ENCODE data around the gene PJA1. TPM values are rescaled to one million over a fixed set of nuclear protein-coding genes. Genes with fewer than 3 reads are reported as not detected.
A peak's percentile ranks its signal among the peaks of the same experiment; 100 is the strongest.

PJA1 gene
- total RNA-seq, 1 donor from 2014 or later: 13.0 TPM

DNA sequence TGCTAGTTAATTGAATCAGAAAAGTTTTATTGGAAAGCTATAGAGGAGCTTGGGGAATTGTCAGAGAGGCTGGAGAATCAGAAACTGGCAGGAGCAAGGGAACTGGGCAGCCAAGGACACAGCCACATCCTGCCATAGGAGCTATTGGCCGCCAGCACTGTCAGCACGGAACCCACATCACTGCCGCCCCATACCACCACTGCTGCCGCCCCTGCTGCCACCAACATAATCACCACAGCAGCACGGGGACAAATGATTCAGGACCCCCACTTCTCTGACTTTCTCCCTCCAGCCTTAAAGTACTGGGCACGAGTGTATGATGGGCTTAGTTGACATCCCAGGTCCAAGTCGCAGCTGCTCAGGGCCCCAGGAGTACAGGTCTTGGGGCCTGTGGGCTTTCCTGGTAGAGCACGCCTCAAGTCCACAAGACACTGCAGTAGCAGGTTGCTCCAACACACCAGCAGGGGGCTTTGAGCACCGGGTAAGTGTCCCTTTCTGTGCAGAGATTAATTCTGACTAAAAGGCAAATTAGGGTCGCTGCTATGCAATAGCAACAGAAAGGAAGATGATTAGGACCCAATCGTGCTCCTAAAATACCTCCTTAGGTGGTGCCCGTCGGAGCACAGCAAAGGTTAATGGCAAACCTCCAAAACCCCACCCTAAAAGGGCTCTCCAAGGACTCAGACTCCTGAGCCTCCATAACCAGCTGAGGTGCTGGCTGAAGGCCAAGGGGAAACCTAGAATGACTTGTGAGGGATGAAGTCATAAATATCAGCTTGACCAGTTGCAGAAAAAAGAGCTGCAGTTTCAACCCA lies 6.9 kb downstream of the PJA1 start:
- Histone ChIP-seq H3K9me3 (no peaks in the 10 kb centered on the region), H3K36me3 (no peaks in the 10 kb centered on the region), H3K4me1 (peaks cover 10% of the 10 kb centered on the region), H3K27ac (no peak overlapping the region), H3K4me3 (no peak overlapping the region), H3K27me3 (no peaks in the 10 kb centered on the region)
- intact Hi-C loops (cut with DNase I): no loop called here
- peak; percentile 80 to 91 for DNase-seq (ENCODE audit: extremely low spot score in 2 of 2)
- TF ChIP-seq POLR2A (IDR thresholded peaks at IDR 0.05): no peak
- TF ChIP-seq, protein P1, sequence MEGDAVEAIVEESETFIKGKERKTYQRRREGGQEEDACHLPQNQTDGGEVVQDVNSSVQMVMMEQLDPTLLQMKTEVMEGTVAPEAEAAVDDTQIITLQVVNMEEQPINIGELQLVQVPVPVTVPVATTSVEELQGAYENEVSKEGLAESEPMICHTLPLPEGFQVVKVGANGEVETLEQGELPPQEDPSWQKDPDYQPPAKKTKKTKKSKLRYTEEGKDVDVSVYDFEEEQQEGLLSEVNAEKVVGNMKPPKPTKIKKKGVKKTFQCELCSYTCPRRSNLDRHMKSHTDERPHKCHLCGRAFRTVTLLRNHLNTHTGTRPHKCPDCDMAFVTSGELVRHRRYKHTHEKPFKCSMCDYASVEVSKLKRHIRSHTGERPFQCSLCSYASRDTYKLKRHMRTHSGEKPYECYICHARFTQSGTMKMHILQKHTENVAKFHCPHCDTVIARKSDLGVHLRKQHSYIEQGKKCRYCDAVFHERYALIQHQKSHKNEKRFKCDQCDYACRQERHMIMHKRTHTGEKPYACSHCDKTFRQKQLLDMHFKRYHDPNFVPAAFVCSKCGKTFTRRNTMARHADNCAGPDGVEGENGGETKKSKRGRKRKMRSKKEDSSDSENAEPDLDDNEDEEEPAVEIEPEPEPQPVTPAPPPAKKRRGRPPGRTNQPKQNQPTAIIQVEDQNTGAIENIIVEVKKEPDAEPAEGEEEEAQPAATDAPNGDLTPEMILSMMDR (IDR thresholded peaks at IDR 0.05): peak in 1 of 3 experiments; percentile 34

DNA sequence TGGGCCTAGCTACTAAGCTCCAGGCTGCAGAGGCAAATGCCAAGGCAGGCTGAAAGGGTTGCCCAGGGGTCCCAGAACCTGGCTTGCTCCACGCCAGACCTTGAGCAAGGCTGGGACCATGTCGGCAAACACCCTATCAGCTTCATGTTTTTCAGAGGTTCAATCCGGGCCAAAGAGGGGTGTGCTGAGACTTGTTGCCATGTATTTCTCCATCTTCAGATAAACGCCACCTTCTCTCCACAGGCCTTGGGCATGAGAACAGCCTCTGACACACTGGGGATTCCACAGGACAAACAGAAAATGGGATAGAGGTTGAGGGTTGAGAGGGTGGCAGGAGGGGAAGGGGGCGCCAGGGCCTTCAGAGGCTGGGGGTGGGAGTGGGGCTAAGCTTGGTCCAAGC lies 8.6 kb downstream of the PJA1 start:
- intact Hi-C loops (cut with DNase I): no loop called here
- Histone ChIP-seq H3K36me3 (no peaks in the 10 kb centered on the region), H3K9me3 (no peaks in the 10 kb centered on the region), H3K27me3 (no peaks in the 10 kb centered on the region), H3K4me1 (peaks cover 10% of the 10 kb centered on the region), H3K4me3 (no peak overlapping the region), H3K27ac (no peak overlapping the region)
- DNase-seq (ENCODE audit: extremely low spot score in 2 of 2): peak; percentile 47 to 67
- TF ChIP-seq POLR2A (IDR thresholded peaks at IDR 0.05): no peak
- TF ChIP-seq, protein P1 (IDR thresholded peaks at IDR 0.05): no peak
- no peak for TF ChIP-seq POLR2AphosphoS5 (IDR thresholded peaks at IDR 0.05; ENCODE audit: insufficient read depth in 1 of 2, low read depth in 1 of 2)

DNA sequence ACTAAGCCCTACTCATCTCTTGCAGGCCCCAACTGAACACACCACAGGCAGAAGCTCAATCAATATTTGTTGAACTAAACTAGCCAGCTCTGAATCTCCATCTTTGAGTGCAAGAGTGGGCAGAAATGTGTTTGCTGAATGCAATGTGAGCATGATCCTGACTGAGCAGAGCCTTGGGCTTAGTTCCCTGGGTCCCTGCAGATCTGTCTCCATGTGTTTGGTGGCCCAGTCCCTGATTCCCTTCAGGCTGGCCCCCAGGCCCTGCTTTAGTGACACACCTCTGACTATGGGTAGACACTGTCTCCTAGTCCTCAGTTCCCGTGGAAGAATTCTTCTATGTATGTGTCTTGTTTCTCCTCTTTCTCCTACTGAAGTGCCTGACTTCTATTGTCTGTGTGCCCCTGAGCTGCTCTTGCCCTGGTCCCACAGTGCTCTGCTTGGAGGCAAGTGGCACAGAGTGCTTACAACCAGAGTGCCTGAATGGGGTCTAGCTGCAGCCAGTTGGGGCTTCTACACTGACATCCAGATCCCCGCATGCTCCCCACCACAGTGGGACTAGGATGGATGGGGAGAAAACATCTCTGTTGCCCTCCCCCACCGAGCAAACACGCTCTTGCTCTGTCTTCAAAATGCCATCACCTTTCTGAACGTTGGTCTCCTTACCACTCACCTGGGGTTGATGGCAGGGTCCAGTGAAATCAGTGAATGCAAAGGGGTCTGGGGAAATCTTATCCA lies 9.3 kb downstream of the PJA1 start:
- TF ChIP-seq, protein P1 (IDR thresholded peaks at IDR 0.05): no peak
- TF ChIP-seq POLR2A (IDR thresholded peaks at IDR 0.05) (no peak), POLR2AphosphoS5 (IDR thresholded peaks at IDR 0.05; ENCODE audit: insufficient read depth in 1 of 2, low read depth in 1 of 2) (no peak)
- Histone ChIP-seq H3K4me3 (no peak overlapping the region), H3K27ac (no peak overlapping the region), H3K9me3 (no peaks in the 10 kb centered on the region), H3K36me3 (no peaks in the 10 kb centered on the region), H3K27me3 (no peaks in the 10 kb centered on the region), H3K4me1 (peaks cover 10% of the 10 kb centered on the region)
- DNase-seq (ENCODE audit: extremely low spot score in 2 of 2): peak; percentile 71 to 87
- intact Hi-C loops (cut with DNase I): no loop called here

DNA sequence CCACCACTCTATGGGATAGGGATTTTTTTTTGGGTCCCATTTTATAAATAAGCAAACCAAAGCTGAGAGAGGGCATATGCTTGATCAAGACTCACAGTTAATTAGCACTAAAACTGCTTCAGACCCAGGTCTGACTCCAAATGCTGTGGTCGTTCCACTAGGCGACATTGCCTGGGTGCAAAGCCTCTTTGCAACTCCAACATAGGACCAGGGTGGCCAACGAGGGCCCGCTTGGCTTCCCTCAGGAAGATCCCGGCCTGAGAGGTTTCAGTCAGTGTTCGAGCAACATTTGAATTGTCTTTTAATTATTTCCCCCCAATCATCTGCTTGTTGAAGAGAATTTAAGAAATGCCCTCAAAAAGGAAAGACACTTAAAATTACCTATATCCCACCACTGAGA lies 11.2 kb downstream of the PJA1 start:
- H3K36me3 ChIP-seq: no peaks in the 10 kb centered on the region
- intact Hi-C loops (cut with DNase I): no loop called here
- no peak overlapping the region for H3K27ac ChIP-seq

More for the DNA sequence above, 11.2 kb downstream of the PJA1 start:
- TF ChIP-seq POLR2AphosphoS5 (IDR thresholded peaks at IDR 0.05; ENCODE audit: insufficient read depth in 1 of 2, low read depth in 1 of 2) (no peak), POLR2A (IDR thresholded peaks at IDR 0.05) (no peak)
- TF ChIP-seq, protein P1 (IDR thresholded peaks at IDR 0.05): no peak
- H3K9me3 ChIP-seq: no peaks in the 10 kb centered on the region
- no peaks in the 10 kb centered on the region for H3K27me3 ChIP-seq
- H3K4me1 ChIP-seq: peaks cover 7% of the 10 kb centered on the region
- peak in 1 of 2 donors; percentile 27 for DNase-seq (ENCODE audit: extremely low spot score in 2 of 2)
- H3K4me3 ChIP-seq: no peak overlapping the region

All from vagina (tissue), 2 donors.